GM18507 (cell line): ENCODE data around the gene BLVRB.
"Not testable (repeated sequence)": the region's sequence is repeated elsewhere in the genome, so short reads cannot be mapped to it uniquely, and the experiment has no call there.

Experiments used
- DNase-seq: peaks from one replicate; pipeline ENCODE4 v3.0.0; 2011; ENCODE audit warnings: low read depth; ENCODE audit not compliant: insufficient read length; ENCODE audit errors: extremely low spot score
- FAIRE-seq: peaks from 2 replicates; lab custom pipeline; 2011; peaks lifted over from hg19 to GRCh38; lab: Jason Lieb, UNC

BLVRB gene

DNA sequence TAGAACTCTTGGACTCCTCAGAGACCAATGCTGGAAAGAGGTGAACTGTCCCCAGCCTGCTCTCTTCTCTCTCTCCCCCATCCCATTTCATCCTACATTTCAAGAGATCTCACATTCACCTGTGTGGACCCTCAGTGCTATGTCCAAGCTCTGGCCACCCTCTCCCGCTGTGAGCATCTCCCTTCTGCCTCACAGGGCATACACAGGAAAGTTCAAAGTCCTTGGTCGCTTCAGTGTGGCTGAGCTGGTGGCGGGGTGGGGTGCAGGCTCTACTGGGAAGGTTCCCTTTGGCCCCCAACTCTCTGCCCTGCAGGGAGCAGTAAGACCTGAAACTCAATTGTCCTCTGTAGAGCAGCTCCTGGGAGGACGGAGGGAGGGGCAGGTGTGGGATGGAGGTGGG is 28.2 kb upstream of the BLVRB start:
- FAIRE-seq = no peak

GRCh38 chr19:40492274-40492673 is 26.7 kb upstream of the BLVRB start:
- FAIRE-seq = no peak
- DNase-seq = no peak

More for the DNA sequence above, 28.2 kb upstream of the BLVRB start:
- no peak for DNase-seq

DNA sequence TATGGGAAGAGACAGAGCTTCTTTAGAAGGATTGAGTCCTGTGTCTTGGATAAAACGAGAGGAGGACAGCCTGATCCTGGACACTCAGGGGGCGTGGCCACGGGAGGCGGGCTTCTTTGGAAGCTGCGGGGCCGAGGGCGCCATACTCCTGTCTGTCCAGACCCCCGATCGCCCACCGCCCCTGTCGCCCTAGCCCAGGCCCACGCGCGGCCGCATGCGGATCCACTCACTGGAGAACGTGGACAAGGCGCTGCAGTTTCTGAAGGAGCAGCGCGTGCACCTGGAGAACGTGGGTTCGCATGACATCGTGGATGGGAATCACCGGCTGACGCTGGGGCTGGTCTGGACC is 24.3 kb upstream of the BLVRB start:
- DNase-seq = no peak
- no peak for FAIRE-seq

- no peak for FAIRE-seq
Observed at GRCh38 chr19:40486017-40486416, 20.5 kb upstream of the BLVRB start.

GRCh38 chr19:40475878-40476644 is 10.5 kb upstream of the BLVRB start:
- not testable (repeated sequence) for FAIRE-seq

More at GRCh38 chr19:40486017-40486416, 20.5 kb upstream of the BLVRB start:
- no peak for DNase-seq

DNA sequence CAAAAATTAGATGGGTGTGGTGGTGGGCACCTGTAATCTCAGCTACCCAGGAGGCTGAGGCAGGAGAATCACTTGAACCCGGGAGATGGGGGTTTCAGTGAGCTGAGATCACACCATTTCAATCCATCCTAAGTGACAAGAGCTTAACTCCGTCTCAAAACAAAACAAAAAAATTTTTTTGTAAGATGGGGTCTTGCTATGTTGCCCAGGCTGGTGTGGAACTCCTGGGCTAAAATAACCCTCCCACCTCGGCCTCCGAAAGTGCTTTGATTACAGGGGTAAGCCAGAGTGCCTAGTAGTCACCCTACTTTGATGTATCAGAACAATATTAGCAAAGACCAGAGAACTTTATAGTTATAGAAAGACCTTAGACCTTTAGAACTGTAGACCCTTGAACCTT is 9.2 kb upstream of the BLVRB start:
- FAIRE-seq = no peak
- no peak for DNase-seq

More at GRCh38 chr19:40475878-40476644, 10.5 kb upstream of the BLVRB start:
- DNase-seq = not testable (repeated sequence)

GRCh38 chr19:40472516-40472915 is 7.0 kb upstream of the BLVRB start:
- no peak for DNase-seq
- FAIRE-seq = no peak

DNA sequence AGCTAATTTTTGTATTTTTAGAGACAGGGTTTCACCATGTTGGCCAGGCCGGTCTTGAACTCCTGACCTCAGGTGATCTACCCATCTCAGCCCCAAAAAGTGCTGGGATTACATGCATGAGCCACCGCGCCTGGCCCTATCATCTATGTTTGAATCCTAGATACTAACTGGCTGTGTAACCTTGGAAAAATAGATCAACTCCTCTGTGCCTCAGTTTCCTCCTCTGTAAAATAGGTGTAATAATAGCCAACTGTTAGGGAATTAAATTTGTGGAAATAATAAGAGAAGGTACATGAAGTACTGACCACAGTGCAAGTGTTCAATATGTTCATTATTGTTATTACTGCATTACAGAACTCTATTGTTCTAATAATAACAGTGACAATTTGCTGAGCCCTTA is 5.6 kb upstream of the BLVRB start:
- no peak for DNase-seq
- FAIRE-seq = no peak

DNA sequence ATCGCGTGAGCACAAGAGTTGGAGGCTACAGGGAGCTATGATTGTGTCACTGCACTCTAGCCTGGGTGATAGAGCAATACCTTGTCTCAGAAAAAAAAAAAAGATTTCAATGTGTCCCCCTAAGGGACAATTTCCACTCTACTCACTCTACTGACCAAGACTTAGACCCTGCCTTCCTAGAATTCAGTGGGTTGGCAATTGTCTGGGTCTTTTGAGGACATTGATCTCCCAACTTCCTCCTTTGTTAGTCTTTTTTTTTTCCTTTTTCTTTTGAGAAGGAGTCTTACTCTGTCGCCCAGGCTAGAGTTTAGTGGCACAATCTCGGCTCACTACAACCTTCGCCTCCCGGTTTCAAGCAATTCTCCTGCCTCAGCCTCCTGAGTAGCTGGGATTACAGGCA is 3.5 kb upstream of the BLVRB start:
- FAIRE-seq = no peak

GRCh38 chr19:40466985-40467734 is 1.6 kb upstream of the BLVRB start, which contains the start of gene SPTBN4:
Gene SPTBN4 (plus strand): TSS chr19:40467001. CDS start chr19:40472622, 5,621 bp downstream.
- no peak for FAIRE-seq
- no peak for DNase-seq

More for the DNA sequence above, 3.5 kb upstream of the BLVRB start:
- DNase-seq = no peak

DNA sequence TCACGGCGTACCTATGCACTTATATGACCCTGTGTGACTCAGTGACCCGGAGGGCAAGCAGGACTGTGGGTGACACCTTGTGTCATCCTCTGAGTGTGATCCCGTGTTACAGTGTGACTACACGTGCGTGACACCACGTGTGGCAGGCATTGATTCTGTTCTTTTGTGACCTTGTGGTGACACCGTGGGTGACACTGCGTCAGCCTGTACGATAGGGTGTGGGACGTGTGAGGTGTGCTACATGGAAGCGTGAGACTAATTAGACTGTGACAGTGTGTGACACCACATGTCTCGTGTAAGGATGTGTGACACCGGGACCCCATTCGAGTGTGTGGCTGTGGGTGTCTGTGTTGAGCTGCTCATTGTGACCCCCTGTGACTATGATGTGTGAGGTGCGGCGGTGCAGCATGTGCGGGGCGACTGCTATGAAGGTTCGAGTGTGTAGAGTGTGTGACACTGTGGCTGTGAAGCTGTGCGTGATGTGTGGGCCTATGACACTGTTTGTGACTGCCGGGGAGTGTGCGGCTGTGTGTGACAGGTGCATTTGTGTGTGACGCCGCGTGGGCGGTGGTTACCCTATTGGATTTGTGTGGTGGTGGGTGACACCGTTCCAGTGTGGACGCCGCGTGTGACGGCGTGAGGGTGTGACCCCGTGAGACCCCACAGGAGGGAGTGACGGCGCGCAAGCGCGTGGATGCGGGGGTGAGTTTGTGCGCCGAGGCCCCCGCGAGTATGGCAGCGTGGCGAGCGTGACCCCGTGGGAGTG is 857 bp upstream of the BLVRB start:
- FAIRE-seq (no peak), DNase-seq (no peak)

DNA sequence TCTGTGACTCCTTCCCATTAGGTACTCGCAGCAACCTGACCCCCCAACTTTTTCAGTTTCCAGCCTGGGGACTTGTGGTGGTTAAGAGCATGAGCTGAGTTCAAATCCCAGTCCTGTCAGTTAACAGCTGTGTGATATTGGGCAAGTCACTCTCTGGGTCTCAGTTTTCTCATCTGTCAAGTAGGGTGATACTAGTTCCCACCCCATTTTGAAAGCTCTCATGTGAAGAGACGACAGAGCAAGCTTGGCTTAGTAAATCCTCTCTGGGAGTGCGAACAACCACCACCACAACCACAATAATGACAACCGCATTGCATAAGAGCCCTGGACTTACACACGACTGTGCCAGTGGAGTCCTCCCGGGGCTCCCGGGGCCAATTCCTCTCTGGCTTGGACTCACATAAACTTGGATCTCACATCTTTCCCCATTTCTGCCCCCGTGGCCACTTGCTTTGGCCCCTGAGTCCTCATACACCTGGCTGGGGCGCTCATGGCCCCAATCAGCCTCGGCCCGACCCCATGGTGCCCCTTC is 454 bp downstream of the BLVRB start:
- FAIRE-seq (no peak), DNase-seq (no peak)

DNA sequence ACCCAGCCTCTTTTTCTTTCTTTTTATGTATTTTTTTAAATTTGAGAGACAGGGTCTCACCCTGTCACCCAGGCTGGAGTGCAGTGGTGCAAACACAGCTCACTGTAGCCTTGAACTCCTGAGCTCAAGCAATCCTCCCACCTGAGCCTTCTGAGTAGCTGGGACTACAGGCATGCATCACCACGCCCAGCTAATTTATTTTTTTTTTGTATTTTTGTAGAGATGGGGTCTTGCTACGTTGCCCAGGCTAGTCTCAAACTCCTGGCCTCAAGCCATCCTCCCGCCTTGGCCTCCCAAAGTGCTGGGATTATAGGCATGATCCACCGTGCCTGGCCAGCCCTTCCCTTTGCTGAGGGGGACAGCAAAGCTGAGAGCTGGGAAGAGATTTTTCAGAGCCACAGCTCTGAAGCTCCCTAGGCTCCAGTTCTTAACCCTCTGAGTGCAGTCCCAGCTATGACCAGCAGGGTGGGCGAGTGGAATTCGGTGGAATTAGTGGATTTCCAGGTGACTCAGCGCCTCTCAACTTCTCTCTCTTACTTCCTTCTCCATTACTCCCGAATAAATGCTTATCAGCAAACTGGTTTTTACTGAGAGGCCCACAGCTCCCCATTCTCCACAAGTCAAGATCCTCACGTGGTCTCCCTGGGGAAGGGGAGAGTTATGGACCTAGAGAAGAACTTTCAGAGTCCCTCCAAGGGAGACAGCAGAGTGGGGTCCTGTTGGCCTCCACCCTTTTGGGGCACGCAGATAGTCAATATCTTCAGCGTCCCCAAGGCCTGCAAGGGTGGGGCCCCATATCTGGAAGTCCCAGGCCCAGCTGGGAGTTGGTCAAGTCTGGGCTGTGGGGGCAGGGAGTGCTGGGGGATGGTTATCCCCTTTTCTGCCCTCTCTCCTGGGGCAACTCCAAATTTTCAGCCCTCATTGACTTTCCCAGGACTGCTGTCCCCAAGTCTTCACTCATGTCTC is 1.2 kb downstream of the BLVRB start:
- DNase-seq (no peak), FAIRE-seq (peak; percentile 78)

GRCh38 chr19:40463587-40464037 is 1.9 kb downstream of the BLVRB start:
- not testable (repeated sequence) for FAIRE-seq, DNase-seq

DNA sequence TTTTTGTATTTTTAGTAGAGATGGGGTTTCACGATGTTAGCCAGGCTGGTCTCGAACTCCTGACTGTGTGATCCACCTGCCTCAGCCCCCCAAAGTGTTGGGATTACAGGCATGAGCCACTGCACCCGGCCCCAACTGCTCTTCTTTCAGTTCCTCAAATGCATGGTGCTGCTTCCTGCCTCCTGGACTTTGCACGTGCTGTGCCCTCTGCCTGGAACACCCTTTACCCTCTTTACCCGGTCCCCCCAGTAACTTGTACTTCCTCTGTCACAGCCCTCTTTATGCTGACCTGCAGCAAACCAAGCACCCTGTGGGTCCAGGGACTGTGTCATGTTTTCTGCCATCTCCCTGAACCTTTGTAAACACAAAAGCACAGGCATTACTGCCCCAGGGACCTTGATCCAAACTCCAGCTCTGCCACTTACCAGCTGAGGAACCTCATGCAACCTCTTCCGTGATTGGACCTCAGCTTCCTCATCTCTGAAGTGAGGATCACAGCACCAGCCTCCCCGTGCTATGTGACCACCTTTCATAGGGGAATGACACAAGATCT is 3.8 kb downstream of the BLVRB start:
- peak; percentile 59 for FAIRE-seq
- no peak for DNase-seq

- FAIRE-seq = no peak
- DNase-seq = no peak
Observed at GRCh38 chr19:40460185-40460584, 5.4 kb downstream of the BLVRB start.

- FAIRE-seq = no peak
- DNase-seq = no peak
Observed at GRCh38 chr19:40458597-40458974, 7.0 kb downstream of the BLVRB start.

- FAIRE-seq (no peak), DNase-seq (no peak)
Observed at GRCh38 chr19:40457953-40458596, 7.5 kb downstream of the BLVRB start.
